T-cell (primary cell): Measurements from ENCODE around the gene BMP7. TPM values are rescaled to one million over a fixed set of nuclear protein-coding genes. Genes with fewer than 3 reads are reported as not detected.
"Not testable (repeated sequence)": the region's sequence is repeated elsewhere in the genome, so short reads cannot be mapped to it uniquely, and the experiment has no call there.

ENCODE experiments used
- ATAC-seq, 4 experiments: fragments of 200-7000 bp in 3 of 4; fragments of 150-1000 bp in 1 of 4; cut with Tn5 transposase; replicated peaks in 1 of 4; 1 replicate in 3 of 4; 2 replicates in 1 of 4; pipeline ENCODE4 v1.10.0; 2021; ENCODE audit warnings: moderate library complexity in 3 of 4, mild to moderate bottlenecking in 2 of 4, moderate number of reproducible peaks in 1 of 4
- CTCF ChIA-PET, 2 donors: fragments of 300-600 bp; sonication (Branson Sonifier 250); formaldehyde crosslinking; loops; one replicate each; lab custom pipeline; 2022; ENCODE audit warnings: antibody characterized with exemption in 2 of 2; lab: Charles Lee
- POLR2A ChIA-PET, 2 donors: fragments of 300-600 bp; sonication (Branson Sonifier 250); formaldehyde crosslinking; loops; one replicate each; lab custom pipeline; 2022; ENCODE audit warnings: antibody characterized with exemption in 2 of 2; lab: Charles Lee
- DNase-seq, 35 experiments: peaks; one replicate each; pipeline versions ENCODE4 v3.0.0 to v3.0.0-alpha.2; 2013 to 2023
- H3K27ac ChIP-seq: one replicate; pipeline ENCODE4 v1.5.1; 2013; ENCODE audit warnings: low read length
- H3K27me3 ChIP-seq, 2 experiments: replicated peaks in 1 of 2; 1 replicate in 1 of 2; 2 replicates in 1 of 2; pipeline versions ENCODE4 v1.6.1 to v1.7.0; 2013; ENCODE audit warnings: low read length in 1 of 2, mixed read lengths in 1 of 2; ENCODE audit not compliant: control insufficient read depth in 2 of 2, insufficient read depth in 2 of 2; ENCODE audit errors: extremely low read depth in 1 of 2
- H3K36me3 ChIP-seq, 2 donors: 1 replicate in 1 of 2; 2 replicates in 1 of 2; pipeline versions ENCODE4 v1.6.1 to v1.7.0; 2013; ENCODE audit warnings: low read length in 1 of 2; ENCODE audit not compliant: control insufficient read depth in 2 of 2, insufficient read depth in 1 of 2; ENCODE audit errors: extremely low read depth in 1 of 2
- H3K4me1 ChIP-seq, 2 experiments: 1 replicate in 1 of 2; 2 replicates in 1 of 2; pipeline versions ENCODE4 v1.6.1 to v1.7.0; 2013; ENCODE audit warnings: low read length in 2 of 2, mixed read lengths in 1 of 2; ENCODE audit not compliant: insufficient read depth in 2 of 2, control insufficient read depth in 1 of 2; ENCODE audit errors: extremely low read depth in 1 of 2
- H3K4me3 ChIP-seq, 2 donors: 1 replicate in 1 of 2; 2 replicates in 1 of 2; pipeline versions ENCODE4 v1.5.1 to v1.7.0; 2013; ENCODE audit warnings: mild to moderate bottlenecking in 2 of 2, low read length in 1 of 2, moderate library complexity in 1 of 2; ENCODE audit not compliant: control insufficient read depth in 1 of 2; ENCODE audit errors: extremely low read depth in 1 of 2
- H3K9me3 ChIP-seq: 2 replicates; pipeline ENCODE4 v1.7.0; 2013
- H3K27ac Mint-ChIP-seq, 2 donors: one replicate each; pipeline ENCODE4 v1.8.0; 2020 to 2021; ENCODE audit warnings: mild to moderate bottlenecking in 2 of 2, mixed read lengths in 2 of 2
- H3K27me3 Mint-ChIP-seq, 2 donors: one replicate each; pipeline ENCODE4 v1.8.0; 2021 to 2022; ENCODE audit warnings: mixed read lengths in 2 of 2
- H3K36me3 Mint-ChIP-seq: one replicate; pipeline ENCODE4 v1.8.0; 2021; ENCODE audit warnings: mixed read lengths
- H3K4me1 Mint-ChIP-seq, 3 donors: one replicate each; pipeline ENCODE4 v1.8.0; 2020 to 2022; ENCODE audit warnings: mixed read lengths in 3 of 3, mild to moderate bottlenecking in 1 of 3
- H3K4me3 Mint-ChIP-seq, 3 donors: one replicate each; pipeline ENCODE4 v1.8.0; 2020 to 2022; ENCODE audit warnings: mild to moderate bottlenecking in 3 of 3, mixed read lengths in 3 of 3, moderate library complexity in 3 of 3
- H3K9me3 Mint-ChIP-seq, 3 donors: one replicate each; pipeline ENCODE4 v1.8.0; 2020 to 2022; ENCODE audit warnings: mixed read lengths in 3 of 3
- WGBS: methylation state at CpG from one replicate; pipeline ENCODE4 v1.1.5; 2013; ENCODE audit warnings: missing lambda C conversion rate; ENCODE audit not compliant: insufficient coverage; 5-methylcytosine and 5-hydroxymethylcytosine counted together
- total RNA-seq, 35 experiments: library from RNA in 6 of 35; stranded (reverse) in 6 of 35; fragments of 120-200 nt in 1 of 35; gene quantifications; one replicate each; pipeline versions ENCODE4 v1.2.1 to v1.2.4 and lab custom pipeline; 2013 to 2026

BMP7 gene
- total RNA-seq, 5 donors from 2014 or later (not counting 1 experiment from before 2014, with no cell fraction given) = not detected

DNA sequence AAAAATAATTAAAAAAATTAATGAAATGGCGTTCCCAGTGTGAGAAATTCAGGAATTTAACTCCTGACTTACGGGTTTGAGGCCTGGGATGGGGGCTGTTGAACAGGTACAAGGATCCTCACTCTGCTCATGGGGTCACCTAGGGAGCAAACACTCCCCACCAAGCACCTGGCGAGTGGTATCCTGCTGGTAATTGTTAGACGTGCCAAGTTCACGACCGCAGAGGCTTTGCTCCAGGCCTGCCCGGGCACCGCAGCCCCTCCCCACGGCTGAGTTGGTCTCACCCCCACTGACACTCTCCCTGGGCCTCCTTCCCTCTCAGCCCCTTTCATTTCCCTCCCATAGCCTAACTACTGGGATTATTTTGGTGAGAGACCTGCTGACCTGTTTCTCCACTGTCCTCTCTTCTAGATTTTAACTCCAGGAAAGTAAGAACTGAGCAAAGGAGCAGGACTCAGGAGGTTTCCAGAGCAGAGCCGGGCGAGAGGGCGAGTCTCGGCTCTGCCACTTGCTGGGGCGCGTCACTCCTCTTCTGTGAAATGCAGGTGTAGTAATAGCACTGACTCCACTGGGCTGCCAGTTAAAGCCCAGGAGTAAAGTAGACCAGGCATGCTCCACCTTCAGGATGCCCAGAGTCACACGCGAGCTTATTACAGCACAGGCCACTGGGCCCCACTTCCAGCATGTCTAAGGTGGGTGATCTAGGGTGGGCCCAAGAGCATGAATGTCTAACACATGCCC lies 22.8 kb downstream of the BMP7 start:
- Mint-ChIP-seq H3K4me3 (no peak overlapping the region), H3K4me1 (no peaks in the 10 kb centered on the region), H3K36me3 (no peaks in the 10 kb centered on the region), H3K27ac (no peak overlapping the region), H3K27me3 (peaks cover 10 to 19% of the 10 kb centered on the region in 2 donors), H3K9me3 (peaks cover 0 to 7% (median 0%) of the 10 kb centered on the region in 3 donors)
- Histone ChIP-seq H3K27me3 (peaks cover 2 to 30% of the 10 kb centered on the region in 2 experiments), H3K27ac (no peak overlapping the region), H3K9me3 (no peaks in the 10 kb centered on the region), H3K4me1 (no peaks in the 10 kb centered on the region), H3K36me3 (no peaks in the 10 kb centered on the region), H3K4me3 (no peak overlapping the region)
- ATAC-seq = no peak
- DNase-seq = no peak
- ChIA-PET CTCF (no interaction called here), POLR2A (no interaction called here)
- WGBS = 89% methylated on average over 15 of the region's 17 CpGs

DNA sequence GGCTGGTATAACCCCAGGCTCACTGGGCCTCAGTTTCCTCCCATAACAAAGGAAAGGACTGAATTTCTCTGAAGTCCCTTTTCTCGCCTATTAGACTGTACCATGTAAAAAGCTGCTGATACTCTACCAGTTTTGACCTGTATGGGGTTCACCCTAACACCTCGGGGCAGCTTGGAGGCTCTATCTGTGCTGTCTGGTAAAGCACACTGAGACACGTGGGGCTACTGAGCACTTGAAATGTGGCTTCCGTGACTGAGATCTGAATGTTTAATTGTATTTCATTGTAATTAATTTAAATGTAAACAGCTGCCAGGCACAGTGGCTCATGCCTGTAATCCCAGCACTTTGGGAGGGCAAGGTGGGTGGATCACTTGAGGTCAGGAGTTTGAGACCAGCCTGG lies 24.0 kb downstream of the BMP7 start:
- no peak overlapping the region for H3K4me3 Mint-ChIP-seq
- ChIA-PET POLR2A (no interaction called here), CTCF (interaction anchor here in 1 of 2 donors (0.5 kb wide), 1 partner anchor 21 kb away, joined by 3 read pairs; no protein-coding TSS in a partner anchor)
- H3K36me3 Mint-ChIP-seq = no peaks in the 10 kb centered on the region
- no peak for DNase-seq
- Histone ChIP-seq H3K36me3 (no peaks in the 10 kb centered on the region), H3K27ac (no peak overlapping the region), H3K27me3 (peaks cover 2 to 25% of the 10 kb centered on the region in 2 experiments), H3K4me1 (no peaks in the 10 kb centered on the region), H3K4me3 (no peak overlapping the region), H3K9me3 (no peaks in the 10 kb centered on the region)
- no peaks in the 10 kb centered on the region for H3K4me1 Mint-ChIP-seq
- 73% methylated on average over 2 of the region's 4 CpGs for WGBS
- ATAC-seq = no peak
- no peak overlapping the region for H3K27ac Mint-ChIP-seq
- H3K9me3 Mint-ChIP-seq = peaks cover 0 to 6% (median 0%) of the 10 kb centered on the region in 3 donors
- peaks cover 7 to 12% of the 10 kb centered on the region in 2 donors for H3K27me3 Mint-ChIP-seq

DNA sequence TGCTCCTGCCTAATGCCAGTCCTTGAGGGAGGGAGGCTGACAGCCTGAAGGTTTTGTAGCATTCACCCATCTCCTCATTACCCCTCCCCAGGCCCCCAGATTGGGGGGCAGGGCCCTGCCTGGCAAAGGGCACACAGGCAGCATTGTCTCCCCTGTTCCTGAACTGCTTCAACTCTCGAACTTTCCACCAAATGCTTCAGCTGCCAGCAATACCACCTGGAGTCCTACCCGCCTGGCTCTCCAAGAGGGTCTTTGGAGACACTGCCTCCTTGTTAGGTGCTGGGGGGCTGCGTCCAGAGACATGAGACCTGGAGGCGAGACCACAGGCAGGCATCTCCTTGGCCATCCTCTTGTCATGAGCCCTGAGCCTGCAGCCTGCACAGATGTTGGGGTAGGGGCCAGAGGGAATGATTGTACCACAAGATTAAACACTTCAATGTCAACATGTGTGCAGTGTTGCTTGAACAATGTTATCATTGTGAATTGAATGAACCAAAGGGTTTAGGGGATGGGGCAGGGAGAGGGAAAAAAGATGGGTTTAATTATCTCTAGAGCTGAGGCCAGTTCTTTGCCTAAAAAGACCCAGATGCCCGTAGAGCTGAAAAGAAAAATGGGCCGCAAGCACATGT lies 25.0 kb downstream of the BMP7 start:
- no peaks in the 10 kb centered on the region for H3K36me3 ChIP-seq
- WGBS = 30% methylated on average over 2 of the region's 6 CpGs
- DNase-seq (no peak), ATAC-seq (no peak)
- ChIA-PET CTCF (no interaction called here), POLR2A (no interaction called here)
- no peak overlapping the region for H3K4me3 ChIP-seq
- Mint-ChIP-seq H3K36me3 (no peaks in the 10 kb centered on the region), H3K27me3 (peaks cover 7 to 15% of the 10 kb centered on the region in 2 donors), H3K4me1 (no peaks in the 10 kb centered on the region), H3K4me3 (no peak overlapping the region), H3K9me3 (peaks cover 0 to 6% (median 0%) of the 10 kb centered on the region in 3 donors), H3K27ac (no peak overlapping the region)
- H3K4me1 ChIP-seq = no peaks in the 10 kb centered on the region
- H3K27ac ChIP-seq = no peak overlapping the region
- peaks cover 0 to 30% of the 10 kb centered on the region in 2 experiments for H3K27me3 ChIP-seq
- H3K9me3 ChIP-seq = no peaks in the 10 kb centered on the region

DNA sequence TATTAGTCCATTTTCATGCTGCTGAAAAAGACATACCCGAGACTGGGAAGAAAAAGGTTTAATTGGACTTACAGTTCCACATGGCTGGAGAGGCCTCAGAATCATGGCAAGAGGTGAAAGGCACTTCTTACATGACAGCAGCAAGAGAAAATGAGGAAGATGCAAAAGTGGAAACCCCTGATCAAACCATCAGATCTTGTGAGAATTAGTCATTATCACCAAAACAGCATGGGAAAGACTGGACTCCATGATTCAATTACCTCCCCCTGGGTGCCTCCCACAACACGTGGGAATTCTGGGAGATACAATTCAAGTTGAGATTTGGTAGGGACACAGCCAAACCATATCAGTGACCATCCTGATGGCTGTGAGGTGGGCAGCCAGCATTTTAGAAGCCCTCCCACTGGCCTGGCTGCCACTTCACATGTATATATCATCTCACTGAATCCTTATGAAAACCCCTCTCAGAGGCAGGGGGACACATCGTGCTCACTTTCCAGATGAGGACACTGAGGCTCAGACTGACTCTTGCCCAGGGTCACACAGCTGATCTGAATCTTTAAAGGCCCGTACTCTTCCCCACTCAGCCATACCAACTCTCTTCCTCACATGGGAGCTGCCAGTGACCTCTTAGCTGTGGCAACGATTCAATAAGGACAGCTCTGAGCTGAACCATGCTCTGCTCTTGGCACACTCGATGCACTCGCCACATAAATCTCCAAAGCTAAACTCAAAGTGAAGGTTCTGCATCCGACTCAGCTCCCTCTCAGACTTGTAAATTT lies 25.7 kb downstream of the BMP7 start:
- CTCF ChIA-PET = no interaction called here
- H3K27me3 ChIP-seq = peaks cover 0 to 34% of the 10 kb centered on the region in 2 experiments
- WGBS = 62% methylated on average over 3 of the region's 8 CpGs
- Mint-ChIP-seq H3K36me3 (no peaks in the 10 kb centered on the region), H3K27me3 (peaks cover 14 to 22% of the 10 kb centered on the region in 2 donors), H3K4me1 (no peaks in the 10 kb centered on the region), H3K27ac (no peak overlapping the region), H3K4me3 (no peak overlapping the region), H3K9me3 (peaks cover 0 to 6% (median 0%) of the 10 kb centered on the region in 3 donors)
- H3K36me3 ChIP-seq = no peaks in the 10 kb centered on the region
- POLR2A ChIA-PET = no interaction called here
- H3K4me1 ChIP-seq = no peaks in the 10 kb centered on the region
- H3K4me3 ChIP-seq = no peak overlapping the region
- H3K27ac ChIP-seq = no peak overlapping the region
- H3K9me3 ChIP-seq = no peaks in the 10 kb centered on the region
- no peak for DNase-seq
- no peak for ATAC-seq

DNA sequence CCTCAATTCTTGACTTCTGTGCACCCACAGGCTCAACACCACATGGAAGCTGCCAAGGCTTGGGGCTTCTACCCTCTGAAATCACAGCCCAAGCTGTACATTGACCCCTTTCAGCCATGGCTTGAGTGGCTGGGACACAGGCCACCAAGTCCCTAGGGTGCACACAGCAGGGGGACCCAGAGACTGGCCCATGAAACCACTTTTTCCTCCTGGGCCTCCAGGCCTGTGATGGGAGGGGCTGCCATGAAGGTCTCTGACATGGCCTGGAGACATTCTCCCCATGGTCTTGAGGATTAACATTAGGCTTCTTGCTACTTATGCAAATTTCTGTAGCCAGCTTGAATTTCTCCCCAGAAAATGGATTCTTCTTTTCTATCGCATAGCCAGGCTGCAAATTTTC lies 26.7 kb downstream of the BMP7 start:
- H3K36me3 Mint-ChIP-seq, H3K4me3 ChIP-seq, H3K27ac Mint-ChIP-seq, H3K9me3 ChIP-seq, H3K4me1 Mint-ChIP-seq, ATAC-seq, H3K9me3 Mint-ChIP-seq, H3K27ac ChIP-seq, CTCF ChIA-PET, DNase-seq, POLR2A ChIA-PET, H3K4me1 ChIP-seq, H3K4me3 Mint-ChIP-seq, H3K36me3 ChIP-seq: not testable (repeated sequence)
- peaks cover 24 to 32% of the 10 kb centered on the region in 2 donors for H3K27me3 Mint-ChIP-seq
- peaks cover 0 to 34% of the 10 kb centered on the region in 2 experiments for H3K27me3 ChIP-seq
- 100% methylated on average over 1 of the region's 1 CpG for WGBS

DNA sequence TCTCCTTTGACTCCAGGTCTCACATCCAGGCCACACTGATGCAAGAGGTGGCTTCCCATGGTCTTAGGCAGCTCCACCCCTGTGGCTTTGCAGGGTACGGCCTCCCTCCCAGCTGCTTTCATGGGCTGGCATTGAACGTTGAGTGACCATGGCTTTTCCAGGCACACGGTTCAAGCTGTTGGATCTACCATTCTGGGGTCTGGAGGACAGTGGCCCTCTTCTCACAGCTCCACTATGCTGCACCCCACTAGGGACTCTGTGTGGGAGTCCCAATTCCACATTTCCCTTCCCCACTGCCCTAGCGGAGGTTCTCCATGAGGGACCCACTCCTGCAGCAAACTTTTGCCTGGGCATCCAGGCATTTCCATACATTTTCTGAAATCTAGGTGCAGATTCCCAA lies 27.1 kb downstream of the BMP7 start:
- H3K27me3 Mint-ChIP-seq = peaks cover 27 to 35% of the 10 kb centered on the region in 2 donors
- H3K4me3 ChIP-seq, H3K9me3 Mint-ChIP-seq, H3K4me3 Mint-ChIP-seq, ATAC-seq, H3K27ac ChIP-seq, CTCF ChIA-PET, H3K27ac Mint-ChIP-seq, H3K9me3 ChIP-seq, H3K4me1 Mint-ChIP-seq, H3K36me3 Mint-ChIP-seq, DNase-seq, POLR2A ChIA-PET, H3K4me1 ChIP-seq, H3K36me3 ChIP-seq: not testable (repeated sequence)
- WGBS = 69% methylated on average over 4 of the region's 4 CpGs
- peaks cover 0 to 30% of the 10 kb centered on the region in 2 experiments for H3K27me3 ChIP-seq
